ENCODE data around the gene NTMT1. TPM values are rescaled to one million over a fixed set of nuclear protein-coding genes. Genes with fewer than 3 reads are reported as not detected.
"Not testable (repeated sequence)": the region's sequence is repeated elsewhere in the genome, so short reads cannot be mapped to it uniquely, and the experiment has no call there.

NTMT1 gene
- total RNA-seq, 1 donor, result 27.6 TPM

DNA sequence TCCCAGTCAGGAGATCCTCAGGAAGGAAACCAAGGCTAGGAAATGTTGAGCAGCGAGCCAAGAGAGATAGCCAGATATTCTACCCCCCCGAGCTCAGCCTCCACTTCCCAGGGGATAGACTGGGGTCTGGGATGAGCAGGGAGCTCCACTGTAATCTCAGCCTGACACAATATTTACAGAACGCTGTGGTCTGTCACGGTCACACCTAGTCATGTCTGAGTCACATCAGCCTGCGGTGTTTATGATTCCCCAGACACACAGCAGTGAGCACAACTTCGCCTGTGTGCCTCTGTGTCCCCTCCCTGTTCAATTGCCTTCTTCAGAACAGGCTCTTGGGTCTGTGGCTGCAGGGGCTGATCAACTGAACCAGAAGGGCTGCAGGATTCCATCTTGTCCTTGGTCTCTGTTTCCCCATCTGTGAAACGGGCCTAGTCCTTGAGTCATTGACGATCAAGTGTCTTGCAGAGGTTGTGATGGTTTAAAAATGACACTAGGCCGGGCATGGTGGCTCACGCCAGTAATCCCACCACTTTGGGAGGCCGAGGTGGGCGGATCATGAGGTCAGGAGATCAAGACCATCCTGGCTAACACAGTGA lies 30.9 kb downstream of the NTMT1 start:
- no peak overlapping the region for H3K4me3 ChIP-seq (ENCODE audit: low read depth, low read length)
- DNase-seq (ENCODE audit: low read depth), result no peak

DNA sequence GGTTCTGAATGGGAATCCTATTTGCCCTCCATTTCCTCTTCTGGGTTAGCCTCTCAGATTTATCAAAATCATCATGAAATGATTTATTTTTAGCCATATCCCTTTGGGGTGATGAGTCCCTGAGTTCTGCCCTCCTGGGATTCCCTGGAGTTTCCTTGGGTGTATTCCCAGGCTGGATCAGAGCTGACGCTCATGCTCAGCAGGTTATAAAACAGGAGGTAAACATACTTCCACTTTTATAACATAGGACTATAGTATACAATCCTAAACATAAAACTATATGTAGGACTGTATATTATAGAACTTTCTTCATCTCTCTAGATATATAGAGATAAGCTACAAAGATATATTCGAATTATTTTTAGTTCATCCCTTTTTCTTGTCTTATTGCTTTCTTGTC lies 35.1 kb downstream of the NTMT1 start:
- TF ChIP-seq CTCF (IDR thresholded peaks at IDR 0.05; ENCODE audit: insufficient read depth, low read length), result no peak
- DNase-seq (ENCODE audit: low read depth), result no peak

More for the DNA sequence above, 30.9 kb downstream of the NTMT1 start:
- TF ChIP-seq CTCF (IDR thresholded peaks at IDR 0.05; ENCODE audit: insufficient read depth, low read length), result no peak

DNA sequence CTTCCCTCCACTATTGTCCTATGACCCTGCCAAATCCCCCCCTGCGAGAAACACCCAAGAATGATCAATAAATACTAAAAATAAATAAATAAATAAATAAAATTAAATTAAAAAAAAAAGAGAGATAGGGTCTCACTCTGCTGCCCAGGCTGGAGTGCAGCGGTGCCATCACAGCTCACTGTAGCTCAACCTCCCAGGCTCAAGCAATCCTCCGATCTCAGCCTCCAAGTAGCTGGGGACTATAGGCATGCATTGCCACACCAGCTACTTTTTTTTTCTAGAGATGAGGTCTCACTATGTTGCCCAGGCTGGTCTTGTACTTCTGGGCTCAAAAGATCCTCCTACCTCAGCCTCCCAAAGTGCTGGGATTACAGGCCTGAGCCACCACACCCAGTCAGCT lies 36.3 kb downstream of the NTMT1 start:
- H3K4me3 ChIP-seq (ENCODE audit: low read depth, low read length); DNase-seq (ENCODE audit: low read depth): not testable (repeated sequence)

More for the DNA sequence above, 35.1 kb downstream of the NTMT1 start:
- no peak overlapping the region for H3K4me3 ChIP-seq (ENCODE audit: low read depth, low read length)

- H3K4me3 ChIP-seq (ENCODE audit: low read depth, low read length), result peak overlapping the region; percentile 79
- no peak for TF ChIP-seq CTCF (IDR thresholded peaks at IDR 0.05; ENCODE audit: insufficient read depth, low read length)
- DNase-seq (ENCODE audit: low read depth), result no peak
These were observed 38.9 kb downstream of the NTMT1 start for GRCh38 chr9:129664746-129665388.

GRCh38 chr9:129665389-129665775 lies 39.4 kb downstream of the NTMT1 start, which contains the start of gene PRRX2:
Gene PRRX2 (plus strand): TSS chr9:129665647. CDS start chr9:129665868, 221 bp downstream.
- DNase-seq (ENCODE audit: low read depth), result peak; percentile 58
- peak within 1 kb of the TSS; percentile 79 for H3K4me3 ChIP-seq (ENCODE audit: low read depth, low read length)
- no peak for TF ChIP-seq CTCF (IDR thresholded peaks at IDR 0.05; ENCODE audit: insufficient read depth, low read length)

- DNase-seq (ENCODE audit: low read depth), result no peak
- peak; percentile 6 for TF ChIP-seq CTCF (IDR thresholded peaks at IDR 0.05; ENCODE audit: insufficient read depth, low read length)
- peak overlapping the region; percentile 79 for H3K4me3 ChIP-seq (ENCODE audit: low read depth, low read length)
These were observed 40.0 kb downstream of the NTMT1 start for GRCh38 chr9:129665814-129666520.

DNA sequence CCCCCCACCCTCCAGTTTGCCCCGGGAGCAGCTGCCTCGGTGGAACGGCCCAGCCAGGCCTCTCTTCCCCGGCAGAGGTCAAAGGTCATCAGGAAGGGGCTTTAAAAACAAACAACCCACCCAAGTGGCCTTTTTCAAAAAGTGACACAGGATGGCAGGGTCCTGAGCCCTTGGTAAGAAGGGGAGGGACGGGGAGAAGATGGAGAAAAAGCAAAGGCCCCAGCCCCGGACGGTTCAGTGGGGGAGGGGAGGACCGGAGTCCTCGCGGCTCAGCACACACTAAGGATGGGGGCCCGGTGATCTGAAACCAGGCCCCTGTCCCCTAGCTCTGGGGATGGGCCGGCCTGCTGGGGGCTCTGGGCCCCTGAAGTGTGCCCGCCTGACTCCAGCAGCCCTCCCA lies 40.6 kb downstream of the NTMT1 start:
- no peak for DNase-seq (ENCODE audit: low read depth)
- TF ChIP-seq CTCF (IDR thresholded peaks at IDR 0.05; ENCODE audit: insufficient read depth, low read length), result no peak
- H3K4me3 ChIP-seq (ENCODE audit: low read depth, low read length), result peak overlapping the region; percentile 79

All from fibroblast of the aortic adventitia (primary cell).